ENCODE data around the gene NR4A1.

DNA sequence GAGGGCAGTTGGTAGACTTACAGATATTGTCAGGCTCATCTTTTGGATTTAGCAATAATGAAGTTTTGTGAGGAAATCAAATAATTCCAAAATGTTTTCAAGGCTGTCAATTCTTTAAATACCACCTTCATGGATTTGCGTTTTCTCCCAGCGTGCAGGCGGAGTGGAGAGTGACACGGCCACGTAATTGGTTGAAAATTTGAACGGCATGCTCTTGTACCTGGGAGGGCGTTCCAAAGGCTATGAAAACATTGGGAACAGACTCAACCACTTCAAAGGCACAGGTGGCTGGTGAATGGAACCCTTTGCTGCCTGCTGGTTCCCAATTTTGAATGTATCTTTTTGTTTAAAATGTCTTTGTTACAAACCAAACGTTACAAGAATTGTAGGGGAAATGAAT, 40.6 kb downstream of the NR4A1 start:
- no peak for TF ChIP-seq TAF1 (IDR thresholded peaks at IDR 0.05; ENCODE audit: low read depth, low read length)
- no peak for TF ChIP-seq POLR2A (IDR thresholded peaks at IDR 0.05; ENCODE audit: low read depth, low read length)
- no peak for TF ChIP-seq POLR2AphosphoS5 (IDR thresholded peaks at IDR 0.05; ENCODE audit: low read depth, low read length)
- TF ChIP-seq SPI1 (IDR thresholded peaks at IDR 0.05; ENCODE audit: low read depth, low read length), result no peak

Measured in GM12891 (cell line).